GM15510 (cell line): Measurements from ENCODE around the gene DHTKD1.

ENCODE experiments used
- POLR2A ChIP-seq: IDR thresholded peaks from 3 replicates; pipeline ENCODE4 v1.6.1; 2011; ENCODE audit warnings: borderline replicate concordance; ENCODE audit not compliant: insufficient read length; ENCODE audit errors: extremely low read depth

Gene DHTKD1

DNA sequence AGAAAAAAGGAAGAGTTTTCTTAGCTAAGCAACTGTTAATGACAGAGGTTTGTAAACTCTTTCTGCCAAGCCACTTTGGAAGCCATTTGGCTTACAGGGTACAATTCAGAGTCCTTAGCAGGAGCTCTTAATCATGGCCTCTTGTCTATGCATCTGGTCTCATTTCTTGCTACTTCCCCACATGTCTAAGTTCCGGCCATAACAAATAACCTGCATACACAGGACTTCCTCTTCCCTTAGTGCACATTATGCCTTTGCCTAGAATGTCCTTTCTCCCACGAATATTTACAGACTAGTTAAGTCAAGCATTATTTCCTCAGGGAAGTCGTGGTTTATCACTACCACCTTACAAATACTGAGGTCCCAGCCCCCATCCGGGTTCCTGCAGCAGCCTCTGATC lies 17.5 kb upstream of the DHTKD1 start:
- no peak for TF ChIP-seq POLR2A

DNA sequence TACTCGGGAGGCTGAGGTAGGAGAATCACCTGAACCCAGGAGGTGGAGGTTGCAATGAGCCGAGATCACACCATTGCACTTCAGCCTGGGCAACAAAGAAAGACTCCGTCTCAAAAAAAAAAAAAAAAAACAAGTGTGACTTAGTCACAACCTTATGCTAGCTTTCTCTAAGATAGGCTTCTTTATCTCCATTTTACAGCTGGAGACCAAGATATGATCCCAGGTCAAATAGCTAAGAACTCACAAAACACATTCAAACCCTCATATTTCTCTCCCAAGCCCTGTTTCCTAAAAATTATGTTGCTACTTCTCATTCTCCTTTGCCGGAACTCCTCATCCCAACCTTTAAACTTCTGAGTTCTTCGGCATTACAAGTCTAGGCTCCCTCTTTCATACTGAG lies 13.0 kb upstream of the DHTKD1 start:
- TF ChIP-seq POLR2A: no peak

DNA sequence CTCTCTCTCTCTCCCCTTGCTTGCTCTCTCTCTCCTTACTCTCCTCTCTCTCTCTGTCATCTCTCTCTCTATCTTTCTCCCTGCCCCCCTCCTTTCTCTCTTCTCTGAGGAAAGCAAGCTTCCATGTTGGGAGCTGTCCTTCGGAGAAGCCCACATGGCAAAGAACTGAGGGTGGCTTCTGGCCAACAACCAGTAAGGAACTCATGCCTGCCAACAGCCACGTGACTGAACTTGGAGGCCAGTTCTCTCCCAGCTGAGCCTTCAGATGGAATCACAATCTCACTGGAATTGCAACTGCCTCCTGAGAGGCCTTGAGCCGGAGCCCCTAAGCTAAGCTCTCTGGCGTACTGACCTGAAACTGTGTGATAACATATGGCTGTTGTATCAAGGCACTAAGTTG lies 12.0 kb upstream of the DHTKD1 start:
- TF ChIP-seq POLR2A: no peak

DNA sequence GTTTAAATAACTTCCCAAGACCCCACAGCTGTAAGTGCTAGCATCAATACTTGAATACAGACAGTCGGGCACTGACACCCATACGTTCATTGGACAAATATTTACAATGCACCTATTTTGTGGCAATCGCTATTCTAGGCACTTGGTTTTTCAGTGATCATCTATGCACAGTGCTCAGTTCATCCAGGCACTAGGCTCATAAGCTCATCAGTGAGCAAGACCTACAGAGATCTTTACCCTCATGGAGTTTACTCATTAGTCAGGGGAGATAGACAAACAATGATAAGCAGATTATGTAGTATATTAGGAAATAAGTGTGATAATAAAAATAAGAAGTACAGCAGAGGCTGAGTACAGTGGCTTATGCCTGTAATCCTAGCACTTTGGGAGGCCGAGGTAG lies 7.6 kb upstream of the DHTKD1 start:
- TF ChIP-seq POLR2A: no peak

DNA sequence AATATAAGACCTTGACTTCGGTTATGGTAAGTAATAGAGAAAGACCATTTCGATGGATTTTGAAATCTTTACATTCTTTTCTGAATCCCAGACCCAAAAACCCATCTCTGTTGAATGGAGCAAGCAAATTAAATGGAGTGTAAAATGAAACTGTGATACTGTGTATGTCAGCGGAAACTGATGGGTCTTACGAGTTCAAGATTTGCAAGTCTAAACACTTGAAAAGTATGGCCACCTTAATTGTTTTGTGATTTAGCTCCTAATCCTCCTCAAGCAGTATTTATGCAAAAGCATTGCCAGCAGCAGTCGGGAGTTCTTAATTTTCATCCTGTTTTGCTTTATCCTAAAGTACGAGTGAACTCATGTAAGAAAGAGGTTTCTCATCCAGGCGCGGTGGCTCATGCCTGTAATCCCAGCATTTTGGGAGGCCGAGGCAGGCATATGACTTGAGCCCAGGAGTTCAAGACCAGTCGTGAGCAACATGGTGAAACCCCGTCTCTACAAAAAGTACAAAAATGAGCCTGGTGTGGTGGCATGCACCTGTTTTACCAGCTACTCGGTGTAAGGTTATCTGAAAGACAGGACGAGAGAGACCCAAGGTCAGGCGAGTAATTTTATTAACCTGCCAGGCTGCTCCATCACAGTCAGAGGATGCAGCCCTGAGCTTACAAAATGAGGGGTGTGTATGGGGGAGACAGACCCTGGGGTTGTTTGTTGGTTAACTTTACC lies 5.8 kb upstream of the DHTKD1 start:
- no peak for TF ChIP-seq POLR2A

DNA sequence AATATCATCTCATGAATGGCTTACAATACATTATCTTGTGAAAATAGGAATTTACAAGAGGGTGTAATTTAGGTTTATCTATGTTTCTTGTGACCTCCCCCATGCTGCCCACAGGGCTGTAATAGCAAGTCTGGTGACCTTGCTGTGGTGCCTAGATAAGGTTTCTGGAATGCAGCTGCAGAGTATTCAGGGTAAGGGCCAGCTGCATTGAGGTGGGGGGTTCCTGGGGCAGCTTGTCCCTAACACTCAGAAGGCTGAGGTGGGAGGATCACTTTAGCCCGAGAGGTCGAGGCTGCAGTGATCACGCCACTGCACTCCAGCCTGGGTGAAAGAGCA lies 5.3 kb upstream of the DHTKD1 start:
- no peak for TF ChIP-seq POLR2A

DNA sequence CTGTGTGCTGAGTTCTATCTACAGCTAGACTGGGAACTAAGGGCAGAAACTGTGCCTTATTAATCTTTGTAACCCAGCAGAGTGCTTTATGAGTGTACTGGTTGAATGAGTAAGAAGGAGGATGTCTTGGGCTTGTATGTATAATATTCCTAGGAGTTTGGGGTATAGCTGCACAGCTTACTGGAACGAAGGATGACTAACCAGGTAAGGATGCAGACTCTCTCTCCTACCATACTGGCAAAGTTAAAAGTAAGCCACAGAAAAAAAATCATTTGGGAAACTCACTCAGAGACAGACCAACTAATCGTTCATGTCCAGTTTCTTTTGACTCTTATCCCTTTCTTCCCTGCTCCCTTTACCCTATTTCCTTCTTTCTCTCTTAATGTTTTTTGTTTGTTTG lies 1.4 kb upstream of the DHTKD1 start:
- no peak for TF ChIP-seq POLR2A

DNA sequence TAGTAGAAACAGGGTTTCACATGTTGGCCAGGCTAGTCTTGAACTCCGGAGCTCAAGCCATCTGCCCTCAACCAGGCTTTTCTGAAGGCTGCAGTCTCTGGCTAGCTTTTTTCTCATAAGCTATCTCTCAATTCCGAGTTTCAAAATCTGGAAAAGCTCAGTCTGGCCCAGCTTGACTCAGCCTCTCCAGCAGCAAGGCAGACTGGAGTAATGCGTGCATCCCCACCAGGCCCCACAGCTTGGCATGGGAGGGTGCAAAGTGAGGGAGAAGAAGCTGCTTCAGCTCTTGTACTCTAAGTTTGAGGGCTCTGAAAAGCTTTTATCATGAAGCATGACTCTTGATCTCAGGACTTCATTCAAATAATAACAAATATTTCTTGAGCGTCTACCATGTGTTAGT lies 4.8 kb downstream of the DHTKD1 start:
- no peak for TF ChIP-seq POLR2A

DNA sequence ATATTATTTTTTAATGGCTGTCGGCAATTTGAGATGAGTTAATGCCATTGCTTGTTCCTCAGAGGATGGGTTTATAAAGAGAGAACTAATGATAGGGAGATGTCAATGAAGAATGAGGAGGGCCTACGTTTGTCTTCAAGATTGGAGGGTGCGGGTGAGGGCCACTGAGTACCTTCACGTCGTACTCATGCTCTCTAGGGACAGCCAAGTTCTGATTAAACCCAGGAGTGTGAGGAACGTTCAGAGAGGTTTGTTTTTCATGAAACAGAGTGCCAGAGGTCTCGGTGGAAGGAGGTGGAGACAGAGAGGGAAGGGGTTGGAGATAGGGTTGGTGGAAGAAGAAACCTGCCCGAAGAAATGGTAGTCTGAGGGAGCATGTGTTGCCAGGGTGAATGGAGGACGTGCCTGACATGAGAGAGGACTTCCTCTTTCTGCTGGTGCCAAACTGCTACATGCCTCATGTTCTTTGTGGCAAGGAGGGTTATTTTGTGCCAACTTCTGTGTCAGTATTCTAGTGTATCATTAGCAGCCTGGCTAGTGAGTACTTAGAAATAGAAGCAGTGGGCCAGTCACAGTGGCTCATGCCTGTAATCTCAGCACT lies 8.9 kb downstream of the DHTKD1 start:
- TF ChIP-seq POLR2A: no peak

DNA sequence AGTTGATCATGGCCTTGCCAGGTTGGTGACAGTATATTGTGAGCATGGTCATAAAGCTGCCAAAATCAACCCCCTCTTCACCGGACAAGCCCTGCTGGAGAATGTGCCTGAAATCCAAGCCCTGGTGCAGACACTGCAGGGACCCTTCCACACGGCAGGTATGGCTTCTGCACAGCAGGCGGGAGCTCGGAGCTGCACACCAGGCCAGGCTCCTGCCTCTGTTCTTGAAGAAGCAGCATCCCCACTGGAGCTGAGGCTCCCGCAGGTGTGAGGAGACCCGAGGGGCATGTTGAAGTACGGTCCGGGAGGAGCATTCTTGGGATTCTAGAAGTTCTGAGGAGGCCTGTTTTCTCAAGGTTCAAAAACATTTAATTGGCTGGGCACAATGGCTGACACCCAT lies 12.7 kb downstream of the DHTKD1 start:
- no peak for TF ChIP-seq POLR2A

DNA sequence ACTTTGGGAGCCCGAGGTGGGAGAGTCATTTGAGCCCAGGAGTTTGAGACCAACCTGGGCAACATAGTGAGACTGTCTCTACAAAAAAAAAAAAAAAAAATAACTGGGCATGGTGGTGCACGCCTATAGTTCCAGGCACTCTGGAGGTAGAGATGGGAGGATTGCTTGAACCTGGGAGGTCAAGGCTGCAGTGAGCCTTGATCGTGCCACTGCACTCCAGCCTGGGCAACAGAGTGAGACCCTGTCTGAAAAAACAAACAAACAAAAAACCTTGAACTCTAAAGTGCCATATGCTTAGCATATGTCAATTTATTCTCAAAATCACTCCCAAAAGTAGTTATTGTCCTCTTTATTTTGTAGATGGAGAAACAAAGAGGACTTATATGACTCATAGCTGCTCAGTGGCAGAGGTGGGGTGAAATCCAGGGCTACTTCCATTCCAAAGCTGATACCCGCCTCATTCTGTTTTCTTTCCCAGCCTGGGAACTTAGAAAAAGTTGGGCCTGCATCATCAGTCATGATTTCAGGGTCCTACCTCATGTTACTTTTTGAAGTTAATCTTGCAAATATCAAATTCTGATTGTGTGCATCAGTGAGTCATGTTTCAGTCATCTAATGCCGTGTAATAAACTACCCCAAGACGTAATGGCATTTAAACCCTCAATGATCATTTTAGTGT lies 13.3 kb downstream of the DHTKD1 start:
- TF ChIP-seq POLR2A: no peak

DNA sequence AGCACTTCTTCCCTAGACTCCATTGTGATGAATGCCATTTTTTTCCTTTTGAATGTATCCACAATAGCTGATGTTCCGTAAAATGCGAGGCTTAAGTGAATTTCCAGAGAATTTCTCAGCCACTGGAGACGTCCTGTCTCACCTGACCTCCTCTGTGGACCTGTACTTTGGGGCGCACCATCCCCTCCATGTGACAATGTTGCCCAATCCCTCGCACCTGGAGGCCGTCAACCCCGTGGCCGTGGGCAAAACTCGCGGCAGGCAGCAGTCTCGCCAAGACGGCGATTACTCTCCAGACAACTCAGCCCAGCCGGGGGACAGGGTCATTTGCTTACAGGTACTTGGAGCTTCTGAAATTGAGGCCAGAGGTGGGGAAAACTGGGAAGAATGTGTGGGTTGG lies 20.2 kb downstream of the DHTKD1 start:
- TF ChIP-seq POLR2A: no peak

DNA sequence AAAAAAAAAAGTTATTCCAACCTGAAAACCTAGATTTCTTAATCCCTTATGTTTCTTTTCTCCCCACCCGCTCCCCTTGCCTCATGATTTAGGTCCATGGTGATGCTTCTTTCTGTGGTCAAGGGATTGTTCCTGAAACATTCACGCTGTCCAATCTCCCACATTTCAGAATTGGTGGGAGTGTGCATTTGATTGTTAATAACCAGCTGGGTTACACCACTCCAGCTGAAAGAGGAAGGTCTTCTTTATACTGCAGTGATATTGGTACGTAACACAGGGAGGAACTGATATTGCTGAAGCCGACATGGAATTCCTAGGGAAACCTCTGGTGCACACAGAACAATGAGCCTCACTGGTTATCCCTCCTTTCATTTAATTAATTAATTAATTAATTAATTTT lies 22.7 kb downstream of the DHTKD1 start:
- TF ChIP-seq POLR2A: no peak

DNA sequence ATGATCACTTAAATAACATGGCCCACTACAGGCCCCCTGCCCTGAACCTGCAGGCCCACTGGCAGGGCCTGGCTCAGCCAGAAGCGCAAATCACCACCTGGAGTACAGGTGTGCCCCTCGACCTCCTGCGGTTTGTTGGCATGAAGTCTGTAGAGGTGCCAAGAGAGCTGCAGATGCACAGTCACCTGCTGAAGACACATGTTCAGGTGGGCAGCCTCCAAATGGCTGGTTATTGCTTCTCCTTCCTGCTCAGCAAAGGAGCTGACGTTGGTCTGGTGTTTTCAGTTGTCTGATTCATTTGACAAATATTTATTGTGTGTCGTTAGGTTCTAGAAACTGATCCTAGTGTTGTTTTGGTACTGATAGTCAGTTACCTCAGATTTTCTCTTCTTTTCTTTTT lies 29.0 kb downstream of the DHTKD1 start:
- TF ChIP-seq POLR2A: no peak

DNA sequence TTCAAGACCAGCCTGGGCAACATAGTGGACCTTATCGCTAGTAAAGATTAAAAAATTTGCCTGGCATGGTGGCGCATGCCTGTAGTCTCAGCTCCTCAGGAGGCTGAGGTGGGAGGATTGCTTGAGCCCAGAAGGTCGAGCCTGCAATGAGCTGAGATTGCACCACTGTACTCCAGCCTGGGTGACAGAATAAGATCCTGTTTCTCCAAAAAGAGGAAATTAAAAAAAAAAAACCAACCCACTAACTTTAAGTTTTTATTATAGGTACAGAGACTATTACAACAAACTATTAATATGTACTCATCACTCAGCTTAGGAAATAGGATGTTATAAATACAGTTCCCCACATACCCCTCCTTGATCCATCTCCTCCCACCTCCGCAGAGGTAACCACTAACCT lies 30.2 kb downstream of the DHTKD1 start:
- TF ChIP-seq POLR2A: no peak

DNA sequence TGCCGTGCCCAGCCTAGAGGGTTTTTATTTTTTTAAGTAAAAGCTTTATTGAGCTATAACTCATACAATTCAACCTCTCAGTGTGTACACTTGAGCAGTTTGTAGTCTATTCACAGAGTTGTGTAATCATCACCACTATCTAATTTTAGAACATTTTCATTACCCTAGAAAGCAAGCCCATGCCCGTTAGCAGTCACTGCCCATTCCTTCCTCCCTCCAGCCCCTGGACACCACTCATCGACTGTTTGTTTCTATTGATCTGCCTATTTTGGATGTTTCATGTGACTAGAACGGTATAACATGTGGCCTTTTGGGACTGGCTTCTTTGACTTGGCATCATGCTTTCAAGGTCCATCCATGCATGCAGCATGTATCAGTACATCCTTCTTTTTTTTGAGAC lies 35.0 kb downstream of the DHTKD1 start:
- TF ChIP-seq POLR2A: no peak
